Peyer's patch (tissue), 4 donors: Measurements from ENCODE around the gene NEDD9. TPM values are rescaled to one million over a fixed set of nuclear protein-coding genes. Genes with fewer than 3 reads are reported as not detected.

Source experiments
- DNase-seq, 3 donors: peaks; one replicate each; pipeline ENCODE4 v3.0.0-alpha.2; 2017 to 2019
- H3K27ac ChIP-seq, 4 donors: fragments of 200-600 bp; sonication (generic); one replicate each; pipeline ENCODE4 v1.5.1; 2016 to 2019
- H3K27me3 ChIP-seq, 2 donors: fragments of 200-600 bp; sonication (generic); one replicate each; pipeline ENCODE4 v1.5.1; 2019
- H3K36me3 ChIP-seq, 3 donors: fragments of 200-600 bp; sonication (generic); one replicate each; pipeline ENCODE4 v1.5.1; 2016 to 2019
- H3K4me1 ChIP-seq, 4 donors: fragments of 200-600 bp; sonication (generic); one replicate each; pipeline ENCODE4 v1.5.1; 2016 to 2019
- H3K4me3 ChIP-seq, 4 donors: fragments of 200-600 bp; sonication (generic); 1 replicate in 3 of 4; 2 replicates in 1 of 4; pipeline ENCODE4 v1.5.1; 2016 to 2019; ENCODE audit warnings: mild to moderate bottlenecking in 1 of 4
- H3K9me3 ChIP-seq, 4 donors: fragments of 200-600 bp; sonication (generic); one replicate each; pipeline ENCODE4 v1.5.1; 2016 to 2019; ENCODE audit warnings: mild to moderate bottlenecking in 1 of 4
- CTCF ChIP-seq, 6 experiments: fragments of 450-650 bp in 4 of 6; fragments of 200-600 bp in 2 of 6; sonication (generic) in 1 of 6; IDR thresholded peaks; one replicate each; pipeline ENCODE4 v1.5.1; 2017 to 2019; ENCODE audit warnings: antibody characterized with exemption in 6 of 6, mild to moderate bottlenecking in 3 of 6, moderate library complexity in 1 of 6
- POLR2A ChIP-seq, 2 donors: fragments of 450-650 bp; IDR thresholded peaks; one replicate each; pipeline ENCODE4 v1.5.1; 2017; ENCODE audit warnings: antibody characterized with exemption in 2 of 2, mild to moderate bottlenecking in 2 of 2, moderate library complexity in 2 of 2
- total RNA-seq, 4 donors: library from RNA; depleted of rRNA; stranded (reverse); fragments of >200 nt; gene quantifications; one replicate each; pipeline ENCODE4 v1.1.0, GENCODE V29; 2016

The NEDD9 gene
- total RNA-seq, 4 donors from 2014 or later, result 63.9 to 97.0 (median 87.5) TPM

GRCh38 chr6:11200356-11200755, 32.1 kb downstream of the NEDD9 start:
- no peak for DNase-seq
- no peak for TF ChIP-seq CTCF (IDR thresholded peaks at IDR 0.05)
- TF ChIP-seq POLR2A (IDR thresholded peaks at IDR 0.05), result no peak
- Histone ChIP-seq H3K9me3 (no peaks in the 10 kb centered on the region), H3K27me3 (no peaks in the 10 kb centered on the region), H3K4me1 (peaks cover 0 to 18% (median 6%) of the 10 kb centered on the region in 4 donors), H3K4me3 (no peak overlapping the region), H3K36me3 (peaks cover 0 to 68% (median 0%) of the 10 kb centered on the region in 3 donors), H3K27ac (no peak overlapping the region)

- Histone ChIP-seq H3K36me3 (peaks cover 0 to 63% (median 0%) of the 10 kb centered on the region in 3 donors), H3K27ac (peak overlapping the region in 1 of 4 donors; percentile 10), H3K9me3 (no peaks in the 10 kb centered on the region), H3K4me3 (no peak overlapping the region), H3K27me3 (no peaks in the 10 kb centered on the region), H3K4me1 (peaks cover 0 to 18% (median 6%) of the 10 kb centered on the region in 4 donors)
- TF ChIP-seq CTCF (IDR thresholded peaks at IDR 0.05) (no peak), POLR2A (IDR thresholded peaks at IDR 0.05) (no peak)
- DNase-seq, result no peak
These were observed 33.5 kb downstream of the NEDD9 start for GRCh38 chr6:11198663-11199603.

- H3K9me3 ChIP-seq, result no peaks in the 10 kb centered on the region
- peaks cover 0 to 69% (median 0%) of the 10 kb centered on the region in 3 donors for H3K36me3 ChIP-seq
- no peak overlapping the region for H3K27ac ChIP-seq
- TF ChIP-seq CTCF (IDR thresholded peaks at IDR 0.05), result no peak
- TF ChIP-seq POLR2A (IDR thresholded peaks at IDR 0.05), result no peak
- DNase-seq, result no peak
- H3K4me1 ChIP-seq, result peaks cover 0 to 18% (median 6%) of the 10 kb centered on the region in 4 donors
- no peaks in the 10 kb centered on the region for H3K27me3 ChIP-seq
- H3K4me3 ChIP-seq, result no peak overlapping the region
These were observed 34.6 kb downstream of the NEDD9 start for GRCh38 chr6:11197850-11198249.

GRCh38 chr6:11197175-11197536, 35.3 kb downstream of the NEDD9 start:
- Histone ChIP-seq H3K36me3 (peaks cover 0 to 72% (median 0%) of the 10 kb centered on the region in 3 donors), H3K4me1 (peaks cover 0 to 18% (median 6%) of the 10 kb centered on the region in 4 donors), H3K27ac (peak overlapping the region in 1 of 4 donors; percentile 51), H3K4me3 (no peak overlapping the region), H3K9me3 (no peaks in the 10 kb centered on the region), H3K27me3 (no peaks in the 10 kb centered on the region)
- DNase-seq, result no peak
- TF ChIP-seq POLR2A (IDR thresholded peaks at IDR 0.05) (no peak), CTCF (IDR thresholded peaks at IDR 0.05) (no peak)

- Histone ChIP-seq H3K4me3 (no peak overlapping the region), H3K4me1 (peaks cover 0 to 18% (median 6%) of the 10 kb centered on the region in 4 donors), H3K27ac (peak overlapping the region in 2 of 4 donors; percentile 35 to 51), H3K36me3 (peaks cover 0 to 74% (median 0%) of the 10 kb centered on the region in 3 donors), H3K9me3 (no peaks in the 10 kb centered on the region), H3K27me3 (no peaks in the 10 kb centered on the region)
- DNase-seq, result no peak
- TF ChIP-seq POLR2A (IDR thresholded peaks at IDR 0.05) (no peak), CTCF (IDR thresholded peaks at IDR 0.05) (no peak)
These were observed 35.8 kb downstream of the NEDD9 start for GRCh38 chr6:11196511-11197174.
